NCI-H1105 (cell line): ENCODE measurements around the gene TSPAN7.

Source experiments
- DNase-seq: peaks from one replicate; lab custom pipeline; 2025; lab: John Stamatoyannopoulos, UW

The TSPAN7 gene, protein sequence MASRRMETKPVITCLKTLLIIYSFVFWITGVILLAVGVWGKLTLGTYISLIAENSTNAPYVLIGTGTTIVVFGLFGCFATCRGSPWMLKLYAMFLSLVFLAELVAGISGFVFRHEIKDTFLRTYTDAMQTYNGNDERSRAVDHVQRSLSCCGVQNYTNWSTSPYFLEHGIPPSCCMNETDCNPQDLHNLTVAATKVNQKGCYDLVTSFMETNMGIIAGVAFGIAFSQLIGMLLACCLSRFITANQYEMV

DNA sequence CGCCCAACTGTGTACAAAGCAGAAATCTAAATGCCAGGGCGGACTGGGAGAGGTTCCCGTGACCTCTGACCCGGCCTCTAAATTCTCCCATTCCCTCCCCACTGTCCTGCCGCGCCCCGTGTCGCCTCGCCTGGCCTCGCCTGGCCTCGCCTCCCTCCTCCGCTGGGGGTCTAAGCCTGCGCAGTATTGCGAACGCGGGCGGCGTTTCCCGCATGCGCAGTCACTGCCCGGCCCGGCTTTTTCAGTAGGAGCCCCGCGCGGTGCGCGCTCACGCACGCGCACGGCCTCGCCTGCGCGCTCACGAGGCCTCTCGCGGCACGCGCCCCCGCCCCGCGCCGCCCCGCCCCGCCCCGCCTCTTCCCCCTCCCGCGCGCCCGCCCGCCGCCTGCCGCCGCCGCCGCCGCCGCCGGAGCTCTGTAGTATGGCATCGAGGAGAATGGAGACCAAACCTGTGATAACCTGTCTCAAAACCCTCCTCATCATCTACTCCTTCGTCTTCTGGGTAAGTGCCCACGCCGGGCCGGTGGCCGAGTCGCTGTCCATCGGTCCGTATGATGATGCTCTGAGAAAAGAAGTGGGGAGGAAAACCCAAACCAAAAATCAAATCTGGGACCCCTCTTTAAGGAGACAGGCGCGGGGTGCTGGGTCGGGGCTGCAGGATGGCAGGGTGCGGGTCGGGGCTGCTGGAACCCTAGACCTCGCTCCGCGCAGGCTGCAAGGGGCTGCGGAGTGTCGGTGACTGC is at the start of gene TSPAN7:
Gene TSPAN7 (plus strand): TSS at position 417 of the 743 bp plus-strand sequence. CDS start 5 bp downstream, at position 422.
- peak; percentile 73 for DNase-seq

- peak; percentile 41 for DNase-seq
Measured at GRCh38 chrX:38513112-38513742, 48.1 kb upstream of the TSPAN7 start.

- peak; percentile 20 for DNase-seq
Measured at GRCh38 chrX:38514016-38514854, 47.1 kb upstream of the TSPAN7 start.

DNA sequence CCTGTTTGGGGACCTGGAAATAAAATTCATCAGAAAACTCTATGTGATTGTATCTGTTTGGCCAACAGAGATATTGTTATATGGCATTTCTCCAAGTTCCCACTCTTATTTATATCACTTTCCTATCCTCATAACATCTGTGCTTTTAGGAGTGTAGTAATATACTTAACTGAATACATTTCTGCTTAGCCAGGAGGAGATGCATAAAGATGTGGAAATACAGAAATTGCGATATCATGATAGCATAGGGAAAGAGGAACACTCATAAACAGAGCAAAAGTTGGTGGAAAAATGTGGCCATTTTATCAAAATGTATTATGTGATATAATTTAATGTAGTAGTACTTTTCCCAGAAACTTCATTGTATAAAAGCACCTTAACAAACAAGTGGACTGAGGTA is 46.1 kb upstream of the TSPAN7 start:
- no peak for DNase-seq

DNA sequence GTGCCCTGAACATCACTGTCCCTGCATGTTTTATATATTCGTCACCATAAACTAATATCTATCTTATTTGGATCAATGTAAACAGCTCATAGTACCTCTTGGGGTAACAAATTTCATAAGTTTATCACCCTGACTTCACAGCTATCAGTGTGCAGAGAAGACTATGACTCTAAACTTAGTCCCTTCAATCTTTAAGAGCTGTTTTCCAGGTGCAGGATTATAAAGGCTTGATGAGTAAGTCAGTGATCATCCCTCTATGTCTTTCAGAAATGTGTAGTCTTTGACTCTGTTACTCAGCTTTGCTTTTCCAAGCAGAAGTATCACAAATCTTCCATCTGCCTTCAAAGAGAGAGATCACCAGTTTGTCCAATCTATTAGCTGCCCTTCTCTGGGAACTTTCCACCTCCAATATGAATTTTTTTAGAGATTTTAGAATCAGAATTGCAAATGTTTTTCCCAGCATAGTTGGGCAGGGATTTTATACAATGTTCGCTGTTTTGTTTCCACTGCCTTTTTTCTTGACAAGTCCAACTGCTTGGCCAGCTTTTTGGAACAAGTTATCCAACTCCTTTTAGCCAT is 45.1 kb upstream of the TSPAN7 start:
- DNase-seq = no peak

DNA sequence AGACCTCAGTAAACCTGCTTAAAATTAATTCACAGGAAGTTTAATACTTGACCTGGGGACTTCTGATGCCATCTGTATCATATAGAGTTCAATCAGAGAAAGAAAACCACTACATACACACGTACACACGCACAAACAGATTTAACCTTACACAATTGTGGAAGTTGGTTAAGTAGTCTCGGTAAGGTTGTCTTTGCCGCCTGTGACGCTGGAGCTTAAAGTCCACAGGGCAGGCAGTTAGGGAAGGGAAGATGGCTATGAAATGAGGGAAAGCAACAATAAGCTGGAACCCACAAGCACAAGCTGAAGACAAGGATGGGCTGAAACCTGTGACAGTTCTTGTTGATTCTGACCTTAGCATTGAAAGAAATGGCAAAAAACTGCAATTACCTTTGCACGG is 41.7 kb upstream of the TSPAN7 start:
- DNase-seq = no peak

- DNase-seq = no peak
Measured at GRCh38 chrX:38538134-38538533, 23.2 kb upstream of the TSPAN7 start.

GRCh38 chrX:38539748-38540147 is 21.6 kb upstream of the TSPAN7 start:
- DNase-seq = no peak

DNA sequence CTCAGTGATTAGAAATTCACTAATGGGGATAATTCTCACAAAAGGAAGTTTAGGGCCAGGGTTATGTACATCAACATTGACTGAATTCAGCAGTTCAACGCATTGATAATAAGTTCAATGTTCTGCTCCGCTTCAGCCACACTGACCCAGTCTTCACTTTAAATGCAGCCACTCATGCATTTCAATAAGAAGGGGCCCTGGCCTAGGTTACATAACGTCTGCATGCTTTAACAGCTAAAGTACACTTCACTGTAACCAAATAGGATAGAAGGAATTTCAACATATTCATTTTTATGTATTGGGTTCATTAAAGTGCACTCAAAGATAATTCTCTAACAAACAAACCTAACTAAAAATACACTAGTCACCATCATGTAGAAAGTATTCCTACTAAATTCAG is 12.8 kb upstream of the TSPAN7 start:
- DNase-seq = no peak

GRCh38 chrX:38552721-38553120 is 8.6 kb upstream of the TSPAN7 start:
- DNase-seq = no peak

DNA sequence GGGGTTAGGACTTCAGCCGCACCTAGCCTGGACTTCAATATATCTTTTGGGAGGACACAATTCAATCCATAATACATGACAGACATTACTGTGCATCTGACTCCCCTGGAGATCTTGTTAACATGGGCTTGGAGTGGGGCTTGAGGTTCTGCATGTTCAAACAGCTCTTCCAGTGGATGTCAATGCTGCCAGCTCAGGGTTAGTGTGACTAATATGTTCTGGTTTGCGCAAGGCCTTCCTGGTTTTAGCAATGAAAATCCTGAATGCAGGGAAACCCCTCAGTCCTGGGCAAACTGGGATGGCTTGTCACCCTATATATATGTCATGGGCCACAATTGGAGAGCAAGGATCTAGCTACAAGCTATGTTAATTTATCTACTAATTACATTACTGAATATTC is 2.7 kb upstream of the TSPAN7 start:
- DNase-seq = no peak

GRCh38 chrX:38560776-38561125 is 591 bp upstream of the TSPAN7 start:
- DNase-seq = no peak

DNA sequence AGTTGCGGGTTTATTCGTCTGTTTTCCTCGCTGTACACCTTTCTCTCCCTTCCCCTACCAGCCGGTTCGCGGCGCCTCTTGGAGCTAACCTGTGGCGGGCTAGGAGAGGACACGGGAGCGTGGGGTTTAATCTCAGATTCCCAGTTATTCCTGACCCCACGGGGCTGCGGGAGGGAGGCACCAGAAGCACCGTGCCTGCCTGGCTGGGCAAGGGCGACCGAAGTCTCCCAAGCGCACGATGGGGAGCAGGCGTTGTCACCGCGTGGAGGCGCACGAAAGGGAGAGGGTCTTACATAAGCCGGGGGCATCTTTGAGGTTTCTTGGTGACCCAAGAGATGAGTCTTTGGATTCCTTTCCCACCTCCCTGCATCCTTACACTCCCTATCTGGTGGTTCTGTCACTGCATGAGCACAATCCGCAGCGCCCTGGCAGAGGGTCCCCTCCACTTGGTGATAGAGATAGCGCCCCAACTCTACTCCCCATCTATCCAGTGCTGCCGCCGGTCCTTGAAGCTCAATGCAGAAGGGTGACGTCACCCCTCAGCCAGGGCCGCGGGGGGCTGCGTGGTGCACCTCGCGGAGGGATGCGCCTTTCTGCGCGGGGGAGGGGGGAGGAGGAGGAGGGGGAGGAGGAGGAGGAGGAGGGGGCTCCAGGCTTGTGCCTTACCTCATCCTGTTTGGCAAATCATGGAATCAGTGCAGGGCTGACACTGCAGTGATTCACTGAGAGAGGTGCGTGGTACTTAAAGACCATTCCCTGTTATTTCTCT is 793 bp downstream of the TSPAN7 start:
- DNase-seq = peak; percentile 9

DNA sequence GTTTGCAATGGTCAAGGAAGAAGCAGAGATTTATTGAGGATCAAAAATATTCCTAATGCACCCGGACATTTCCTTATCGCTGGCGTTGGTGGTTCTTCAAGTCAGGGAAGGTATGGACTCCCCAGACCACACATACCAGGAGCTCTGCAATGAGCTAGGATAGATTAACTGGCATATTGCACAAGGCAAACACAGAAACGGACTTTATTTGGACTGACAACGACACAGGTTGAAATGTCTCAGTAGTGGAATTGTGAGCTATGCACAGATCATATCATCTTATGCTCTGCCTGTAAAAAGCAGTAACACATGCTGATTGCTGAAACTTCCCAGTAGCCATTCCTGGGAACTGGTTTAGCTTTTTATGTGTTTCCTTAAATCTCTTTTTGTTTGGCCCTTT is 1.7 kb downstream of the TSPAN7 start:
- no peak for DNase-seq

DNA sequence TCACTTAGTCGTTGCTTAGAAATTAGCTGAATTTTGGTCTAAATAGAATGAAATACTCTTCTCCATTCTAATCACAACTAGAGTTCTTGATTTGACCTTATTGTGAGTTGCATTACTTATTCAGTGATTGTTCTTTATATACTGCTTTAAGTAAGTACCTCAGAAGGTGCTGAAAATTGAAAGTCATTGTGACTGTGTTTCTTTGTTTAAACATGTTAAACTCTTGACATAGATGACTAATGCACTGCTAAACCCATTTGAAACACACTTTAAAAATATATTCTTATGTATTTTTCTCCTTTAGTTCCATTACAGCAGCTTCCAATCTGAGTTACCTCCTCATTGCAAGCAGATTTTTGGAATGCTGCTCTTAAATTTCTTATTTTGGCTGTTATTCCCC is 9.1 kb downstream of the TSPAN7 start:
- DNase-seq = no peak

GRCh38 chrX:38571058-38571457 is 9.7 kb downstream of the TSPAN7 start:
- DNase-seq = no peak

DNA sequence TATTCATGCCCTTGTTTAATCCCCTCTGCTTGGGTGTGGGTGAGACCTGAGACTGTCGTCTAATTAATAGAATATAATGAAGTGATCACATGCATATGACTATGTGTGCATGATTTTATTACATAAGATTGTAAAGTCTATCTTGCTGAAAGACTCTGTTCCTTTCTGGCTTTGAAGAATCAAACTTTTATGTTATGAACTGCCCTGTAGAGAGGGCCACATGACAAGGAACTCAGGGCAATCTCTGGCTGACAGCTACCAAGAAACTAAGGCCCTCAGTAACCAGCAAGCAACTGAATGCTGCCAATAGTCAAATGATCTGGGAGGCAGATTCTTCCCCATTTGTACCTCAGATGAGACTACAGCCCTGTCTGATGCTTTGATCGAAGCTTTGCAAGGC is 13.5 kb downstream of the TSPAN7 start:
- no peak for DNase-seq

DNA sequence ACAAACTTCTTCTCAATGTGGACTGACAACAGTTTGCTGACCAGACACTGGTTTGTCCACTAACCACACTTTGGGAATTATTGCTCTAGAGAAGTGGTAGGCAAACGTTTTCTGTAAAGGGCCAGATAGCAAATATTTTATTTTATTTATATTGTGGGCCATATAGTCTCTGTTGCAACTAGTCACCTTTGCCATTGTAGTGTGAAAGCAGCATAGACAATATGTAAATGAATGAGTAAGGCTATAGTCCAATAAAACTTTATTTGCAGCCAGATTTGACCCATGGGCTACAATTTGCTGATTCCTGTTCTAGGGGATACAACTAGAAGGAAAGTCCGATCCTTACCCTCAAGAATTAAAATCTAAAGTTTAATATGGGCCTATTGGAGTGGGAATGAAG is 14.5 kb downstream of the TSPAN7 start:
- DNase-seq = no peak

GRCh38 chrX:38577738-38578137 is 16.4 kb downstream of the TSPAN7 start:
- DNase-seq = no peak

DNA sequence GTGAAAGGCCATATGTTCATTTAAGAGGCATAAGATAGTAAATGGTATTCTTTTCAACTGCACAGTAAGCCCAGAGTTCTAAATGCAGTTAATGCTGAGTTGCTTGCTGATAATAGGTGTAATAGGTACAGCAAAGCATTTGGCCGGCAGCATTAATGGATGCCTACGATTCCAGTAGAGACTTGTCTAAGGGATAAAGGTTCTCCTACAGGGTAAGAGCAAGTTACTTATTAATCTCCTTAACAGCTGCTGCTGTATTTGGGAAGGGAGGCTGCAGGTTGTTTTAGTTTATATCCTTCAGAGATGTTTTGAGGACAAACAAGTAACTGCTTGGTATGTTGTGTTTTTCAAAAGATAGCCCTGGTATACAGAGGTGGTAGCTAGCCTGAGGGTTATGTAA is 16.8 kb downstream of the TSPAN7 start:
- no peak for DNase-seq

- no peak for DNase-seq
Measured at GRCh38 chrX:38583181-38583580, 21.8 kb downstream of the TSPAN7 start.
